SU-DHL-6 (cell line): Measurements from ENCODE around the gene ALOX5.

Experiments
- H2AFZ ChIP-seq: fragments of 200-600 bp; sonication (generic); 2 replicates; pipeline ENCODE4 v1.6.1; 2014; ENCODE audit warnings: low read depth, mild to moderate bottlenecking, moderate library complexity, mixed read lengths, antibody characterized with exemption, low read length; ENCODE audit not compliant: severe bottlenecking
- H3F3A ChIP-seq: fragments of 200-600 bp; shearing (Covaris generic); 2 replicates; pipeline ENCODE4 v1.6.0; 2016; ENCODE audit warnings: antibody characterized with exemption, mild to moderate bottlenecking; ENCODE audit not compliant: insufficient read depth
- H3K27ac ChIP-seq: fragments of 200-600 bp; sonication (generic); 2 replicates; pipeline ENCODE4 v1.5.1; 2016; ENCODE audit warnings: low read depth, mild to moderate bottlenecking, low read length, moderate library complexity, mixed read lengths
- H3K27me3 ChIP-seq: fragments of 200-600 bp; sonication (generic), shearing (Covaris generic); 2 replicates; pipeline ENCODE4 v1.6.0; 2014; ENCODE audit warnings: mild to moderate bottlenecking, low read length
- H3K36me3 ChIP-seq: fragments of 200-600 bp; sonication (generic); 2 replicates; pipeline ENCODE4 v1.6.1; 2014; ENCODE audit warnings: mild to moderate bottlenecking, low read length, mixed read lengths
- H3K4me2 ChIP-seq: fragments of 300-600, 200-600 bp; shearing (Covaris generic), sonication (generic); 2 replicates; pipeline ENCODE4 v1.6.0; 2014; ENCODE audit warnings: low read length, low read depth, mild to moderate bottlenecking; ENCODE audit not compliant: poor library complexity, severe bottlenecking
- H3K4me3 ChIP-seq: fragments of 200-600 bp; sonication (generic); 2 replicates; pipeline ENCODE4 v1.5.1; 2014; ENCODE audit warnings: antibody characterized with exemption, low read length, mild to moderate bottlenecking, mixed read lengths; ENCODE audit not compliant: insufficient read depth, poor library complexity, severe bottlenecking
- H3K79me2 ChIP-seq: fragments of 200-600 bp; sonication (generic); 2 replicates; pipeline ENCODE4 v1.6.1; 2014; ENCODE audit warnings: mild to moderate bottlenecking, low read length, moderate library complexity; ENCODE audit not compliant: insufficient read depth
- H3K9ac ChIP-seq: fragments of 200-600 bp; sonication (generic); 2 replicates; pipeline ENCODE4 v1.7.0; 2014; ENCODE audit warnings: mild to moderate bottlenecking, low read length
- H3K9me2 ChIP-seq: fragments of 200-600 bp; sonication (generic); replicated peaks from 2 replicates; pipeline ENCODE4 v1.6.1; 2014; ENCODE audit warnings: low read length; ENCODE audit not compliant: insufficient read depth
- H3K9me3 ChIP-seq: fragments of 200-600 bp; sonication (generic); 2 replicates; pipeline ENCODE4 v1.6.1; 2014; ENCODE audit warnings: low read length, mixed read lengths; ENCODE audit not compliant: insufficient read depth
- H4K20me1 ChIP-seq: fragments of 200-600 bp; sonication (generic); 2 replicates; pipeline ENCODE4 v1.6.1; 2014; ENCODE audit warnings: low read depth, mild to moderate bottlenecking, antibody characterized with exemption, low read length, moderate library complexity, mixed read lengths
- CTCF ChIP-seq: fragments of 200-600 bp; sonication (generic); IDR thresholded peaks from one replicate; pipeline ENCODE4 v1.5.1; 2017; ENCODE audit warnings: antibody characterized with exemption, mild to moderate bottlenecking, low read length, moderate library complexity; ENCODE audit not compliant: insufficient read depth, poor library complexity, severe bottlenecking
- EZH2phosphoT487 ChIP-seq: fragments of 200-600 bp; sonication (generic), shearing (Covaris generic); conservative IDR thresholded peaks from 2 replicates; pipeline ENCODE4 v1.6.1; 2018; ENCODE audit warnings: mild to moderate bottlenecking, antibody characterized with exemption, low read length, moderate library complexity, mixed read lengths

The ALOX5 gene

GRCh38 chr10:45444022-45444421 lies 70.0 kb downstream of the ALOX5 start:
- no peak overlapping the region for H2AFZ ChIP-seq

GRCh38 chr10:45444976-45445898 lies 71.2 kb downstream of the ALOX5 start:
- TF ChIP-seq EZH2phosphoT487 (no peak), CTCF (no peak)
- Histone ChIP-seq H3K9ac (no peak overlapping the region), H3K36me3 (no peaks in the 10 kb centered on the region), H3K27me3 (no peaks in the 10 kb centered on the region), H2AFZ (no peak overlapping the region), H3F3A (peaks cover 3% of the 10 kb centered on the region; the same call in 1 of the 2 replicates), H3K4me2 (no peak overlapping the region), H4K20me1 (no peaks in the 10 kb centered on the region), H3K9me2 (no peaks in the 10 kb centered on the region), H3K4me3 (no peak overlapping the region), H3K9me3 (no peaks in the 10 kb centered on the region), H3K79me2 (no peaks in the 10 kb centered on the region), H3K27ac (no peak overlapping the region)

More at GRCh38 chr10:45444022-45444421, 70.0 kb downstream of the ALOX5 start:
- H3K79me2 ChIP-seq = no peaks in the 10 kb centered on the region
- no peak for TF ChIP-seq CTCF
- no peak for TF ChIP-seq EZH2phosphoT487
- no peaks in the 10 kb centered on the region for H3K36me3 ChIP-seq
- H3K9ac ChIP-seq = no peak overlapping the region
- no peak overlapping the region for H3K27ac ChIP-seq
- H3K27me3 ChIP-seq = no peaks in the 10 kb centered on the region
- H3F3A ChIP-seq = peaks cover 1% of the 10 kb centered on the region; the same call in 1 of the 2 replicates
- no peak overlapping the region for H3K4me2 ChIP-seq
- no peaks in the 10 kb centered on the region for H4K20me1 ChIP-seq
- no peaks in the 10 kb centered on the region for H3K9me3 ChIP-seq
- H3K9me2 ChIP-seq = no peaks in the 10 kb centered on the region
- H3K4me3 ChIP-seq = no peak overlapping the region

- no peak overlapping the region for H3K27ac ChIP-seq
- H3K27me3 ChIP-seq = no peaks in the 10 kb centered on the region
- H4K20me1 ChIP-seq = no peaks in the 10 kb centered on the region
- no peak overlapping the region for H3K9ac ChIP-seq
- no peak for TF ChIP-seq CTCF
- H3K79me2 ChIP-seq = no peaks in the 10 kb centered on the region
- H3K4me3 ChIP-seq = no peak overlapping the region
- H3K4me2 ChIP-seq = no peak overlapping the region
- no peaks in the 10 kb centered on the region for H3K9me3 ChIP-seq
- H3F3A ChIP-seq = peaks cover 3% of the 10 kb centered on the region; the same call in 1 of the 2 replicates
- no peak overlapping the region for H2AFZ ChIP-seq
- no peaks in the 10 kb centered on the region for H3K9me2 ChIP-seq
- no peaks in the 10 kb centered on the region for H3K36me3 ChIP-seq
Observed at GRCh38 chr10:45446858-45447257, 72.8 kb downstream of the ALOX5 start.
